ENCODE measurements around the gene EEFSEC. TPM values are rescaled to one million over a fixed set of nuclear protein-coding genes. Genes with fewer than 3 reads are reported as not detected.

Gene EEFSEC
- total and polyA plus RNA-seq, 12 donors = 5.5 to 15.6 (median 10.4) TPM

DNA sequence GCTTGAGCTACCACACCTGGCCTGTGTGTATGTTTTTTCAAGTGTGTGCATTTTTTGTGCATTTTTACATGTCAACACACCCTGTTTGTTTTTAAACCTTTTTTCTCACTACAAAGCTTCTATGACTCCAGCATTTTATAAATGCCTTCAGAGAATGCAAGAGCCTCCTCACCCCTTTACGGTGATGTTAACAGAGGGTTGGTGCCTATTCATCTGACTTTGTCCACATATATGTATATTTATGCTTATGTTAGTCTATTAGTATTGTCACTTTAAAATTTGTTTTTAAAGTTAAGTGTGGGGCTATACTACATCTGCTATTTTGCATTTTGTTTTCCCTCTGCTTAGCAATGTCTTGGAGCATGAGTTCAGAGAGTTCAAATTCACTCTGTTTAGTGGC, 45.8 kb downstream of the EEFSEC start:
- TF ChIP-seq, protein P1, sequence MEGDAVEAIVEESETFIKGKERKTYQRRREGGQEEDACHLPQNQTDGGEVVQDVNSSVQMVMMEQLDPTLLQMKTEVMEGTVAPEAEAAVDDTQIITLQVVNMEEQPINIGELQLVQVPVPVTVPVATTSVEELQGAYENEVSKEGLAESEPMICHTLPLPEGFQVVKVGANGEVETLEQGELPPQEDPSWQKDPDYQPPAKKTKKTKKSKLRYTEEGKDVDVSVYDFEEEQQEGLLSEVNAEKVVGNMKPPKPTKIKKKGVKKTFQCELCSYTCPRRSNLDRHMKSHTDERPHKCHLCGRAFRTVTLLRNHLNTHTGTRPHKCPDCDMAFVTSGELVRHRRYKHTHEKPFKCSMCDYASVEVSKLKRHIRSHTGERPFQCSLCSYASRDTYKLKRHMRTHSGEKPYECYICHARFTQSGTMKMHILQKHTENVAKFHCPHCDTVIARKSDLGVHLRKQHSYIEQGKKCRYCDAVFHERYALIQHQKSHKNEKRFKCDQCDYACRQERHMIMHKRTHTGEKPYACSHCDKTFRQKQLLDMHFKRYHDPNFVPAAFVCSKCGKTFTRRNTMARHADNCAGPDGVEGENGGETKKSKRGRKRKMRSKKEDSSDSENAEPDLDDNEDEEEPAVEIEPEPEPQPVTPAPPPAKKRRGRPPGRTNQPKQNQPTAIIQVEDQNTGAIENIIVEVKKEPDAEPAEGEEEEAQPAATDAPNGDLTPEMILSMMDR (IDR thresholded peaks at IDR 0.05) = no peak
- TF ChIP-seq POLR2A (IDR thresholded peaks at IDR 0.05) = no peak
- no peak for DNase-seq
- no peak overlapping the region for H3K27ac ChIP-seq
- no peak overlapping the region for H3K4me3 ChIP-seq
- H3K9me3 ChIP-seq (replicated peaks in 1 of 3) = peaks cover 0 to 4% (median 0%) of the 10 kb centered on the region in 3 donors
- no peaks in the 10 kb centered on the region for H3K27me3 ChIP-seq
- intact Hi-C loops (cut with DNase I) = no loop called here
- H3K4me1 ChIP-seq (replicated peaks in 1 of 2) = no peaks in the 10 kb centered on the region
- no peaks in the 10 kb centered on the region for H3K36me3 ChIP-seq (replicated peaks in 1 of 2)
- 95 to 100% (median 97%) methylated on average over 1 of the region's 1 CpG for WGBS, 4 donors

DNA sequence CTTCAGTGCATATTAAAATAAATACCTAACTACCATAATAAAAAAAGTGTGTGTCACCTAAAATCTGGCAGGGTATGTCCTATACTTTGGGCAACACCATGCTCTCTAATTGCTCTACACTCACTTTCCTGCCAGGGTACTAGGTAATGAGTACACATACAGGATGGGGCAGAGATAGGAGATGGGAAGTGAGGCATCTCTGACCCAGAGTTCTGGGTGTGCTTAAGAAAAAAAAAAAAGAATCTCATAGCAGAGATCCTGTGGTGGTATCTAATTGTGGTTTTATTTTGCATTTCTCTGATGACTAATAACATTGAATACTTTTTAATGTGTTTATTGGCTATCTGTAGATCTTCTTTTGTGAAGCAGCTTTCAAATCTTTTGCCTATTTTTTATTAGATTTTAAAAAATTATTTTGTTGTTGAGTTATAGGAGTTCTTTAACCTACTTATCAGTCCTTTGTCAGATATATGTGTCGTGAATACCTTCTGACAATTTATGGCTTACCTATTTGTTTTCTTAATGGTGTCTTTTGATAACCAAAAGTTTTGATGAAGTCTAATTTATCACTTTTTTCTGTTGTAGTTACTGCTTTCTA, 48.0 kb downstream of the EEFSEC start:
- no peaks in the 10 kb centered on the region for H3K4me1 ChIP-seq (replicated peaks in 1 of 2)
- peaks cover 0 to 4% (median 0%) of the 10 kb centered on the region in 3 donors for H3K9me3 ChIP-seq (replicated peaks in 1 of 3)
- WGBS, 4 donors = 78 to 96% (median 87%) methylated on average over 1 of the region's 1 CpG
- no peak for DNase-seq
- H3K27me3 ChIP-seq = no peaks in the 10 kb centered on the region
- no peak for TF ChIP-seq POLR2A (IDR thresholded peaks at IDR 0.05)
- TF ChIP-seq, protein P1 (IDR thresholded peaks at IDR 0.05) = no peak
- no peak overlapping the region for H3K4me3 ChIP-seq
- H3K36me3 ChIP-seq (replicated peaks in 1 of 2) = no peaks in the 10 kb centered on the region
- intact Hi-C loops (cut with DNase I) = no loop called here
- H3K27ac ChIP-seq = no peak overlapping the region

DNA sequence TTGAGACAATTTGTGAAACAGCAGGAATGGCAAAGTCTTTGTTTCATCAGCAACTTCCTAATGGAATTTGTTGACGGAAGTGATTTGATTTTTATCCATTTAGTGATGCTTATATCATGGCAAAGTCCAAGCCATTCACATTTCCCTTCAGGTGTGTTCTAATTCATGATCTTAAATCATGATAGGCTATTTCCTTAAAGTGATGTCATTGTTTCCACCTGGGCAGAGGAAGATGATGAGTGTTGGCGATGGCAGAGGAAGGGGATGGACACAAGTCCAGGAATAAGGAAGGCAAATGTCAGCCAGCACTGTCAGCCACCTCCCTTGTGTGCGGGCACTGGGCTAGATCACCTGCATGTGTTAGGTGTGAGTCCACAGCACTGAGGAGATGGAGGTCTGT, 49.9 kb downstream of the EEFSEC start:
- no peak overlapping the region for H3K4me3 ChIP-seq
- intact Hi-C loops (cut with DNase I) = no loop called here
- no peak for DNase-seq
- H3K36me3 ChIP-seq (replicated peaks in 1 of 2) = no peaks in the 10 kb centered on the region
- H3K9me3 ChIP-seq (replicated peaks in 1 of 3) = peaks cover 0 to 4% (median 0%) of the 10 kb centered on the region in 3 donors
- no peaks in the 10 kb centered on the region for H3K27me3 ChIP-seq
- no peak overlapping the region for H3K27ac ChIP-seq
- 95 to 98% (median 97%) methylated on average over 3 of the region's 3 CpGs for WGBS, 4 donors
- no peaks in the 10 kb centered on the region for H3K4me1 ChIP-seq (replicated peaks in 1 of 2)
- no peak for TF ChIP-seq POLR2A (IDR thresholded peaks at IDR 0.05)
- TF ChIP-seq, protein P1 (IDR thresholded peaks at IDR 0.05) = no peak

DNA sequence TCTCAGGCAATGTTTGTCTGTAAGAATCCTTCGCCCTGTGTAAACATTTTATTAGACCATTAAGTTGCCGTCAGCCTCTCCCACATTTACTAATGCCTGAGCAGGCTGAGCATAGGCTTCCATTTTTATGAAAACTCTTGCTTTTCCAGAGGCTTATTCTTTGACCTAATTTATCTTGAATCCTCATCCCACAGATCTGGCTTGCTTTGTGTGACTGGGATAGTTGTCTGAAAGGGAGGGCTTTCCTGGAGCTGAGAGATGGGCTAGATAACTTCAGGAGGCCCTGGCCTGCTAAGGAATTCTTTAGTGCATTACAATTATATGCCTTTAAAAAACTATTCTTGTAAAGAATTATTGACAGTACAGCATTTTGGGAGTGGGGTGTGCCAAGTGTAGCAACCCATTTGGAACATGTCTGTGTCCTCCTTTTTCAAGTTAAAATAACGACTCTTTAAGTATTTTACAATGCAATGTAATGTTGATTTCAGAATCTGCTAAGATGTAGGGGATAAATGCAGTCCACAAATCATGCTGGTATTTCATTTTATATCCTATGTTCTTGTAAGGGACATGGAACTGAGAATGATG, 52.4 kb downstream of the EEFSEC start:
- no peak overlapping the region for H3K27ac ChIP-seq
- H3K4me3 ChIP-seq = no peak overlapping the region
- no peak for TF ChIP-seq POLR2A (IDR thresholded peaks at IDR 0.05)
- TF ChIP-seq, protein P1 (IDR thresholded peaks at IDR 0.05) = no peak
- intact Hi-C loops (cut with DNase I) = no loop called here
- 84 to 94% (median 87%) methylated on average over 3 of the region's 3 CpGs for WGBS, 4 donors
- no peaks in the 10 kb centered on the region for H3K36me3 ChIP-seq (replicated peaks in 1 of 2)
- peaks cover 0 to 4% (median 0%) of the 10 kb centered on the region in 3 donors for H3K9me3 ChIP-seq (replicated peaks in 1 of 3)
- H3K27me3 ChIP-seq = no peaks in the 10 kb centered on the region
- DNase-seq = no peak
- H3K4me1 ChIP-seq (replicated peaks in 1 of 2) = peaks cover 0 to 4% of the 10 kb centered on the region in 2 donors

Data from adrenal gland (tissue), 12 donors.